ENCODE data around the gene ERLIN1. TPM values are rescaled to one million over a fixed set of nuclear protein-coding genes. Genes with fewer than 3 reads are reported as not detected.

Gene ERLIN1
- total and polyA plus RNA-seq, 2 experiments from 2014 or later: 7.2 to 20.4 TPM

DNA sequence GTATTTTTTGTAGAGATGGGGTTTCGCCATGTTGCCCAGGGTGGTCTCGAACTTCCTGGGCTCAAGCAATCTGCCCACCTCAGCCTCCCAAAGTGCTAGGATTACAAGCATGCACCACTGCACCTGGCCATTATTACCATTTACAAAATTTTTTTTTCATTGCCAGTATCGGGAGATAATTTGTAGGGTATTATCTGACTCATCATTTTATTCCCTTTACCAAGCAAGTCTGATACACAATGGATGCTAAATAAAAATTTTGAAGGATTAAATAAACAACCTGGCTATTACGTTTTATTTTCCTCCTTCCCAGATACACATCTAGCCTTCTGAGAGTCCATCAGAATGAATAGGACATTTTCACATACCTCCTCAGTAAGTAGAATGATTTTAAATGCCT lies 66.1 kb downstream of the ERLIN1 start:
- Mint-ChIP-seq H3K27me3 (ENCODE audit: insufficient read depth, low read depth, poor library complexity) (peaks cover 2% of the 10 kb centered on the region), H3K27ac (no peak overlapping the region), H3K36me3 (ENCODE audit: low read depth) (no peaks in the 10 kb centered on the region), H3K4me1 (peaks cover under 1% of the 10 kb centered on the region; the same call in 2 of the 3 replicates), H3K4me3 (no peak overlapping the region), H3K9me3 (no peaks in the 10 kb centered on the region)
- Histone ChIP-seq H2AFZ (no peak overlapping the region), H4K20me1 (replicated peaks; ENCODE audit: insufficient read depth) (no peaks in the 10 kb centered on the region), H3K27me3 (ENCODE audit: insufficient read depth) (peaks cover under 1% of the 10 kb centered on the region; the same call in 1 of the 2 replicates), H3K4me3 (no peak overlapping the region), H3K27ac (ENCODE audit: low read depth) (no peak overlapping the region), H3K79me2 (replicated peaks; ENCODE audit: insufficient read depth) (no peaks in the 10 kb centered on the region), H3K4me2 (no peak overlapping the region), H3K36me3 (ENCODE audit: insufficient read depth) (no peaks in the 10 kb centered on the region), H3K4me1 (ENCODE audit: insufficient read depth) (no peaks in the 10 kb centered on the region), H3K9me2 (ENCODE audit: insufficient read depth) (no peaks in the 10 kb centered on the region), H3F3A (replicated peaks; ENCODE audit: low read depth) (no peaks in the 10 kb centered on the region)
- DNase-seq (ENCODE audit: low spot score) (no peak), ATAC-seq (no peak)
- TF ChIP-seq ZNF331 (CRISPR knock-in tag; IDR thresholded peaks at IDR 0.05; ENCODE audit: low read depth) (no peak), JUNB (IDR thresholded peaks at IDR 0.05; ENCODE audit: unreplicated experiment) (no peak), EZH2 (IDR thresholded peaks at IDR 0.05; ENCODE audit: low read depth, unreplicated experiment) (no peak), ZNF114 (CRISPR knock-in tag; IDR thresholded peaks at IDR 0.05) (no peak), EZH2phosphoT487 (IDR thresholded peaks at IDR 0.05; ENCODE audit: unreplicated experiment) (no peak), POLR2AphosphoS5 (IDR thresholded peaks at IDR 0.05; ENCODE audit: low read depth) (no peak), STAT1 (IDR thresholded peaks at IDR 0.05; ENCODE audit: unreplicated experiment) (no peak)
- TF ChIP-seq, protein P1, sequence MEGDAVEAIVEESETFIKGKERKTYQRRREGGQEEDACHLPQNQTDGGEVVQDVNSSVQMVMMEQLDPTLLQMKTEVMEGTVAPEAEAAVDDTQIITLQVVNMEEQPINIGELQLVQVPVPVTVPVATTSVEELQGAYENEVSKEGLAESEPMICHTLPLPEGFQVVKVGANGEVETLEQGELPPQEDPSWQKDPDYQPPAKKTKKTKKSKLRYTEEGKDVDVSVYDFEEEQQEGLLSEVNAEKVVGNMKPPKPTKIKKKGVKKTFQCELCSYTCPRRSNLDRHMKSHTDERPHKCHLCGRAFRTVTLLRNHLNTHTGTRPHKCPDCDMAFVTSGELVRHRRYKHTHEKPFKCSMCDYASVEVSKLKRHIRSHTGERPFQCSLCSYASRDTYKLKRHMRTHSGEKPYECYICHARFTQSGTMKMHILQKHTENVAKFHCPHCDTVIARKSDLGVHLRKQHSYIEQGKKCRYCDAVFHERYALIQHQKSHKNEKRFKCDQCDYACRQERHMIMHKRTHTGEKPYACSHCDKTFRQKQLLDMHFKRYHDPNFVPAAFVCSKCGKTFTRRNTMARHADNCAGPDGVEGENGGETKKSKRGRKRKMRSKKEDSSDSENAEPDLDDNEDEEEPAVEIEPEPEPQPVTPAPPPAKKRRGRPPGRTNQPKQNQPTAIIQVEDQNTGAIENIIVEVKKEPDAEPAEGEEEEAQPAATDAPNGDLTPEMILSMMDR (conservative IDR thresholded peaks at IDR 0.05; ENCODE audit: low read depth in 2 of 2): no peak
- TF ChIP-seq, protein P2, sequence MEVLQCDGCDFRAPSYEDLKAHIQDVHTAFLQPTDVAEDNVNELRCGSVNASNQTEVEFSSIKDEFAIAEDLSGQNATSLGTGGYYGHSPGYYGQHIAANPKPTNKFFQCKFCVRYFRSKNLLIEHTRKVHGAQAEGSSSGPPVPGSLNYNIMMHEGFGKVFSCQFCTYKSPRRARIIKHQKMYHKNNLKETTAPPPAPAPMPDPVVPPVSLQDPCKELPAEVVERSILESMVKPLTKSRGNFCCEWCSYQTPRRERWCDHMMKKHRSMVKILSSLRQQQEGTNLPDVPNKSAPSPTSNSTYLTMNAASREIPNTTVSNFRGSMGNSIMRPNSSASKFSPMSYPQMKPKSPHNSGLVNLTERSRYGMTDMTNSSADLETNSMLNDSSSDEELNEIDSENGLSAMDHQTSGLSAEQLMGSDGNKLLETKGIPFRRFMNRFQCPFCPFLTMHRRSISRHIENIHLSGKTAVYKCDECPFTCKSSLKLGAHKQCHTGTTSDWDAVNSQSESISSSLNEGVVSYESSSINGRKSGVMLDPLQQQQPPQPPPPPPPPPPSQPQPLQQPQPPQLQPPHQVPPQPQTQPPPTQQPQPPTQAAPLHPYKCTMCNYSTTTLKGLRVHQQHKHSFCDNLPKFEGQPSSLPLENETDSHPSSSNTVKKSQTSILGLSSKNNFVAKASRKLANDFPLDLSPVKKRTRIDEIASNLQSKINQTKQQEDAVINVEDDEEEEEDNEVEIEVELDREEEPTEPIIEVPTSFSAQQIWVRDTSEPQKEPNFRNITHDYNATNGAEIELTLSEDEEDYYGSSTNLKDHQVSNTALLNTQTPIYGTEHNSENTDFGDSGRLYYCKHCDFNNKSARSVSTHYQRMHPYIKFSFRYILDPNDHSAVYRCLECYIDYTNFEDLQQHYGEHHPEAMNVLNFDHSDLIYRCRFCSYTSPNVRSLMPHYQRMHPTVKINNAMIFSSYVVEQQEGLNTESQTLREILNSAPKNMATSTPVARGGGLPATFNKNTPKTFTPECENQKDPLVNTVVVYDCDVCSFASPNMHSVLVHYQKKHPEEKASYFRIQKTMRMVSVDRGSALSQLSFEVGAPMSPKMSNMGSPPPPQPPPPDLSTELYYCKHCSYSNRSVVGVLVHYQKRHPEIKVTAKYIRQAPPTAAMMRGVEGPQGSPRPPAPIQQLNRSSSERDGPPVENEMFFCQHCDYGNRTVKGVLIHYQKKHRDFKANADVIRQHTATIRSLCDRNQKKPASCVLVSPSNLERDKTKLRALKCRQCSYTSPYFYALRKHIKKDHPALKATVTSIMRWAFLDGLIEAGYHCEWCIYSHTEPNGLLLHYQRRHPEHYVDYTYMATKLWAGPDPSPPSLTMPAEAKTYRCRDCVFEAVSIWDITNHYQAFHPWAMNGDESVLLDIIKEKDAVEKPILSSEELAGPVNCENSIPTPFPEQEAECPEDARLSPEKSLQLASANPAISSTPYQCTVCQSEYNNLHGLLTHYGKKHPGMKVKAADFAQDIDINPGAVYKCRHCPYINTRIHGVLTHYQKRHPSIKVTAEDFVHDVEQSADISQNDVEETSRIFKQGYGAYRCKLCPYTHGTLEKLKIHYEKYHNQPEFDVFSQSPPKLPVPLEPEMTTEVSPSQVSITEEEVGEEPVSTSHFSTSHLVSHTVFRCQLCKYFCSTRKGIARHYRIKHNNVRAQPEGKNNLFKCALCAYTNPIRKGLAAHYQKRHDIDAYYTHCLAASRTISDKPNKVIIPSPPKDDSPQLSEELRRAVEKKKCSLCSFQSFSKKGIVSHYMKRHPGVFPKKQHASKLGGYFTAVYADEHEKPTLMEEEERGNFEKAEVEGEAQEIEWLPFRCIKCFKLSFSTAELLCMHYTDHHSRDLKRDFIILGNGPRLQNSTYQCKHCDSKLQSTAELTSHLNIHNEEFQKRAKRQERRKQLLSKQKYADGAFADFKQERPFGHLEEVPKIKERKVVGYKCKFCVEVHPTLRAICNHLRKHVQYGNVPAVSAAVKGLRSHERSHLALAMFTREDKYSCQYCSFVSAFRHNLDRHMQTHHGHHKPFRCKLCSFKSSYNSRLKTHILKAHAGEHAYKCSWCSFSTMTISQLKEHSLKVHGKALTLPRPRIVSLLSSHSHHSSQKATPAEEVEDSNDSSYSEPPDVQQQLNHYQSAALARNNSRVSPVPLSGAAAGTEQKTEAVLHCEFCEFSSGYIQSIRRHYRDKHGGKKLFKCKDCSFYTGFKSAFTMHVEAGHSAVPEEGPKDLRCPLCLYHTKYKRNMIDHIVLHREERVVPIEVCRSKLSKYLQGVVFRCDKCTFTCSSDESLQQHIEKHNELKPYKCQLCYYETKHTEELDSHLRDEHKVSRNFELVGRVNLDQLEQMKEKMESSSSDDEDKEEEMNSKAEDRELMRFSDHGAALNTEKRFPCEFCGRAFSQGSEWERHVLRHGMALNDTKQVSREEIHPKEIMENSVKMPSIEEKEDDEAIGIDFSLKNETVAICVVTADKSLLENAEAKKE (CRISPR knock-in tag; IDR thresholded peaks at IDR 0.05): no peak
- TF ChIP-seq, protein P3, sequence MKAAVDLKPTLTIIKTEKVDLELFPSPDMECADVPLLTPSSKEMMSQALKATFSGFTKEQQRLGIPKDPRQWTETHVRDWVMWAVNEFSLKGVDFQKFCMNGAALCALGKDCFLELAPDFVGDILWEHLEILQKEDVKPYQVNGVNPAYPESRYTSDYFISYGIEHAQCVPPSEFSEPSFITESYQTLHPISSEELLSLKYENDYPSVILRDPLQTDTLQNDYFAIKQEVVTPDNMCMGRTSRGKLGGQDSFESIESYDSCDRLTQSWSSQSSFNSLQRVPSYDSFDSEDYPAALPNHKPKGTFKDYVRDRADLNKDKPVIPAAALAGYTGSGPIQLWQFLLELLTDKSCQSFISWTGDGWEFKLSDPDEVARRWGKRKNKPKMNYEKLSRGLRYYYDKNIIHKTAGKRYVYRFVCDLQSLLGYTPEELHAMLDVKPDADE (IDR thresholded peaks at IDR 0.05): no peak
- TF ChIP-seq, protein P4, sequence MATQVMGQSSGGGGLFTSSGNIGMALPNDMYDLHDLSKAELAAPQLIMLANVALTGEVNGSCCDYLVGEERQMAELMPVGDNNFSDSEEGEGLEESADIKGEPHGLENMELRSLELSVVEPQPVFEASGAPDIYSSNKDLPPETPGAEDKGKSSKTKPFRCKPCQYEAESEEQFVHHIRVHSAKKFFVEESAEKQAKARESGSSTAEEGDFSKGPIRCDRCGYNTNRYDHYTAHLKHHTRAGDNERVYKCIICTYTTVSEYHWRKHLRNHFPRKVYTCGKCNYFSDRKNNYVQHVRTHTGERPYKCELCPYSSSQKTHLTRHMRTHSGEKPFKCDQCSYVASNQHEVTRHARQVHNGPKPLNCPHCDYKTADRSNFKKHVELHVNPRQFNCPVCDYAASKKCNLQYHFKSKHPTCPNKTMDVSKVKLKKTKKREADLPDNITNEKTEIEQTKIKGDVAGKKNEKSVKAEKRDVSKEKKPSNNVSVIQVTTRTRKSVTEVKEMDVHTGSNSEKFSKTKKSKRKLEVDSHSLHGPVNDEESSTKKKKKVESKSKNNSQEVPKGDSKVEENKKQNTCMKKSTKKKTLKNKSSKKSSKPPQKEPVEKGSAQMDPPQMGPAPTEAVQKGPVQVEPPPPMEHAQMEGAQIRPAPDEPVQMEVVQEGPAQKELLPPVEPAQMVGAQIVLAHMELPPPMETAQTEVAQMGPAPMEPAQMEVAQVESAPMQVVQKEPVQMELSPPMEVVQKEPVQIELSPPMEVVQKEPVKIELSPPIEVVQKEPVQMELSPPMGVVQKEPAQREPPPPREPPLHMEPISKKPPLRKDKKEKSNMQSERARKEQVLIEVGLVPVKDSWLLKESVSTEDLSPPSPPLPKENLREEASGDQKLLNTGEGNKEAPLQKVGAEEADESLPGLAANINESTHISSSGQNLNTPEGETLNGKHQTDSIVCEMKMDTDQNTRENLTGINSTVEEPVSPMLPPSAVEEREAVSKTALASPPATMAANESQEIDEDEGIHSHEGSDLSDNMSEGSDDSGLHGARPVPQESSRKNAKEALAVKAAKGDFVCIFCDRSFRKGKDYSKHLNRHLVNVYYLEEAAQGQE (IDR thresholded peaks at IDR 0.05; ENCODE audit: unreplicated experiment): no peak
